Measurements from ENCODE around the gene ZDHHC14. TPM values are rescaled to one million over a fixed set of nuclear protein-coding genes. Genes with fewer than 3 reads are reported as not detected.

Gene ZDHHC14
- total RNA-seq, 2 experiments from 2014 or later: 1.3 to 1.6 TPM

- H3K9me3 ChIP-seq (ENCODE audit: control insufficient read depth in 1 of 2, insufficient read depth in 1 of 2, low read length in 2 of 2): no peaks in the 10 kb centered on the region
- peaks cover 26% of the 10 kb centered on the region for H3K4me1 ChIP-seq (ENCODE audit: insufficient read depth, low read length)
- no peaks in the 10 kb centered on the region for H3K36me3 Mint-ChIP-seq (ENCODE audit: low read depth)
- no peaks in the 10 kb centered on the region for H3K27me3 ChIP-seq (ENCODE audit: control insufficient read depth in 1 of 2, insufficient read depth in 2 of 2, low read length in 2 of 2)
- POLR2A ChIA-PET: no interaction called here
- H3K4me1 Mint-ChIP-seq (ENCODE audit: low read depth): peaks cover 20% of the 10 kb centered on the region
- H3K27ac Mint-ChIP-seq: no peak overlapping the region
- no peak overlapping the region for H3K4me3 Mint-ChIP-seq
- ATAC-seq (ENCODE audit: poor library complexity): no peak
- no peaks in the 10 kb centered on the region for H3K9me3 Mint-ChIP-seq
- intact Hi-C loops (cut with DNase I, micrococcal nuclease): no loop called here
- no peak overlapping the region for H3K27ac ChIP-seq (ENCODE audit: low read depth in 1 of 2, low read length in 2 of 2)
- no peak for TF ChIP-seq CTCF (IDR thresholded peaks at IDR 0.05)
- DNase-seq: no peak
- H3K4me3 ChIP-seq (ENCODE audit: low read length): no peak overlapping the region
- H3K27me3 Mint-ChIP-seq: no peaks in the 10 kb centered on the region
- no peaks in the 10 kb centered on the region for H3K36me3 ChIP-seq (ENCODE audit: insufficient read depth, low read length)
- CTCF ChIA-PET: no interaction called here
Observed at GRCh38 chr6:157530126-157530525, 149.1 kb downstream of the ZDHHC14 start.

GRCh38 chr6:157530724-157531168 lies 149.8 kb downstream of the ZDHHC14 start:
- Mint-ChIP-seq H3K27ac (no peak overlapping the region), H3K4me3 (no peak overlapping the region), H3K27me3 (no peaks in the 10 kb centered on the region), H3K4me1 (ENCODE audit: low read depth) (peaks cover 26% of the 10 kb centered on the region), H3K9me3 (no peaks in the 10 kb centered on the region), H3K36me3 (ENCODE audit: low read depth) (no peaks in the 10 kb centered on the region)
- no peak for DNase-seq
- Histone ChIP-seq H3K27ac (ENCODE audit: low read depth in 1 of 2, low read length in 2 of 2) (no peak overlapping the region), H3K4me3 (ENCODE audit: low read length) (no peak overlapping the region), H3K4me1 (ENCODE audit: insufficient read depth, low read length) (peaks cover 32% of the 10 kb centered on the region), H3K36me3 (ENCODE audit: insufficient read depth, low read length) (no peaks in the 10 kb centered on the region), H3K9me3 (ENCODE audit: control insufficient read depth in 1 of 2, insufficient read depth in 1 of 2, low read length in 2 of 2) (no peaks in the 10 kb centered on the region), H3K27me3 (ENCODE audit: control insufficient read depth in 1 of 2, insufficient read depth in 2 of 2, low read length in 2 of 2) (no peaks in the 10 kb centered on the region)
- intact Hi-C loops (cut with DNase I, micrococcal nuclease): no loop called here
- POLR2A ChIA-PET: interaction anchor here (0.6 kb wide), 1 partner anchor 232 kb away, joined by 3 read pairs; no protein-coding TSS in a partner anchor
- CTCF ChIA-PET: no interaction called here
- no peak for TF ChIP-seq CTCF (IDR thresholded peaks at IDR 0.05)
- ATAC-seq (ENCODE audit: poor library complexity): no peak

GRCh38 chr6:157531169-157531985 lies 150.4 kb downstream of the ZDHHC14 start:
- intact Hi-C loops (cut with DNase I, micrococcal nuclease): no loop called here
- H3K27ac ChIP-seq (ENCODE audit: low read depth in 1 of 2, low read length in 2 of 2): no peak overlapping the region

More at GRCh38 chr6:157531169-157531985, 150.4 kb downstream of the ZDHHC14 start:
- Histone ChIP-seq H3K27me3 (ENCODE audit: control insufficient read depth in 1 of 2, insufficient read depth in 2 of 2, low read length in 2 of 2) (no peaks in the 10 kb centered on the region), H3K4me3 (ENCODE audit: low read length) (no peak overlapping the region), H3K4me1 (ENCODE audit: insufficient read depth, low read length) (peaks cover 38% of the 10 kb centered on the region), H3K36me3 (ENCODE audit: insufficient read depth, low read length) (no peaks in the 10 kb centered on the region), H3K9me3 (ENCODE audit: control insufficient read depth in 1 of 2, insufficient read depth in 1 of 2, low read length in 2 of 2) (no peaks in the 10 kb centered on the region)
- ChIA-PET POLR2A (interaction anchor here (0.6 kb wide), 1 partner anchor 231 kb away, joined by 3 read pairs; no protein-coding TSS in a partner anchor), CTCF (no interaction called here)
- ATAC-seq (ENCODE audit: poor library complexity): no peak
- no peak overlapping the region for H3K4me3 Mint-ChIP-seq
- H3K27me3 Mint-ChIP-seq: no peaks in the 10 kb centered on the region
- H3K4me1 Mint-ChIP-seq (ENCODE audit: low read depth): peaks cover 32% of the 10 kb centered on the region
- no peaks in the 10 kb centered on the region for H3K9me3 Mint-ChIP-seq
- no peak overlapping the region for H3K27ac Mint-ChIP-seq
- TF ChIP-seq CTCF (IDR thresholded peaks at IDR 0.05): no peak
- no peak for DNase-seq
- H3K36me3 Mint-ChIP-seq (ENCODE audit: low read depth): no peaks in the 10 kb centered on the region
